Medulla oblongata (tissue), 1 donor: Measurements from ENCODE around the gene EFNA3.
A peak's percentile ranks its signal among the peaks of the same experiment; 100 is the strongest.

Experiments used
- DNase-seq: peaks from one replicate; pipeline ENCODE4 v3.0.0-alpha.2; 2015; ENCODE audit errors: extremely low spot score

Gene EFNA3, protein sequence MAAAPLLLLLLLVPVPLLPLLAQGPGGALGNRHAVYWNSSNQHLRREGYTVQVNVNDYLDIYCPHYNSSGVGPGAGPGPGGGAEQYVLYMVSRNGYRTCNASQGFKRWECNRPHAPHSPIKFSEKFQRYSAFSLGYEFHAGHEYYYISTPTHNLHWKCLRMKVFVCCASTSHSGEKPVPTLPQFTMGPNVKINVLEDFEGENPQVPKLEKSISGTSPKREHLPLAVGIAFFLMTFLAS

DNA sequence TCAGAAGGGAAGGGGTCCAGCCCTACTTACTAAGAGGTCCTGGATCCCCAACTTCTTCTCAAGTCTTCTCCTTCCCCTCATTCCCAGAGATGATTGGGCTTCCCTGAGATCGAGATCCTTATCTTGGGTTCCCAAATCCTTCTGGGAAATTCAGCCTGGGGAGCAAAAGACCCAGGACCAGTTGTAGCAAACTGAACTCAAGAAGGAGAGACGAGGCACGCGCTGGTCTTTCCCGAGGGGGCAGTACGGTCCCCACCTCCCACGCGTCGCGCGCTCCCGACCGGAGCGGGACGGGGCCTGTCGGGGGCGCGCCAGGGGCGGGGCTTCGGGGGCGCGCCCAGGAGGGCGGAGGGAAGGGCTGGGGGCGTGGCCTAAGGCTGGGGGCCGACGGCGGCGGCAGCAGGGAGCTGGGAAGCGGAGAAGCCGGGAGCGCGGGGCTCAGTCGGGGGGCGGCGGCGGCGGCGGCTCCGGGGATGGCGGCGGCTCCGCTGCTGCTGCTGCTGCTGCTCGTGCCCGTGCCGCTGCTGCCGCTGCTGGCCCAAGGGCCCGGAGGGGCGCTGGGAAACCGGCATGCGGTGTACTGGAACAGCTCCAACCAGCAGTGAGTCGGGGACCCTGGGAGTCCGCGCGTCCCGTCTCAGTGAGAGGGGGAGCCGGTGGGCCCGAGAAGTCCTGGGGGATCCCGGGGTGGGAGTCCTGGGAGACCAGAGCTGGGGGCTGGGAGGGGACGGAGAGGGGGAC lies at the start of gene EFNA3:
EFNA3 (plus strand) TSS at position 369 of the 741 bp plus-strand sequence; CDS start at position 474, 105 bp downstream.
- peak; percentile 68 for DNase-seq

DNA sequence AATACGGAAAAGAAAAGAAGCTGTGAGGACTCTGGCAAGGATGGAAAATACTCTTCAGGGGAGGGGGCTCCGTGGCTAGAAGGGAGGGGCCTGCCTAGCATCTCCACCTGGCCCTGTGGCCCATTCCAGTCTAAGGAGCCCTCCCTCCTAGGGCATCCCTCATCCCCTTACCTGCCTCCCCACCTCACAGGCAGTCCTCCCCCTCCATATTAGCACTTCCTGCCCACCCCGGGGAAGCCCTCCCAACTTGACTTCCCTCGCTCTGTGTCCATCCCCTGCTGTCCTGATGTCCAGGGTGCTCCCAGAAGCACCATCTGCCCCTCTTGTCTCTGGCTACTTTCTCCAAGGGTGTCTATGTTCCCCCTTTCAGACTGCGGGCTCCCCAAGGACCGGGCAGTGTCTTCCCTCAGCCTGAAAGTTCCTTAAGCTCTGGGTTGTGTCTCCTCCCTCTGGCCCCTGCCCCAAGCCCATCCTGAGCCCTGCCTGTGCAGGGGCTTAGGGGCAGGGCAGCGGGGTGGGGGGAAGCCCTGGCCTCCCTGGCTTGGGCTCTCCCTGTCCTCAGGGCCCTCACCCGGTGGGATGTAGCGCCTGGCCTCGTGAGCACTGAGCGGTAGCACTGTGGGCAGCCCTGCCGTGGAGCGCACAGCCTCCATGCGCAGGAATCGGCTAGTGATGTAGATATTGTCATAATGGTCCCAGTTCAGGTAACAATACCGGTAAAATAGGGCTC lies 49.0 kb upstream of the EFNA3 start:
- no peak for DNase-seq

DNA sequence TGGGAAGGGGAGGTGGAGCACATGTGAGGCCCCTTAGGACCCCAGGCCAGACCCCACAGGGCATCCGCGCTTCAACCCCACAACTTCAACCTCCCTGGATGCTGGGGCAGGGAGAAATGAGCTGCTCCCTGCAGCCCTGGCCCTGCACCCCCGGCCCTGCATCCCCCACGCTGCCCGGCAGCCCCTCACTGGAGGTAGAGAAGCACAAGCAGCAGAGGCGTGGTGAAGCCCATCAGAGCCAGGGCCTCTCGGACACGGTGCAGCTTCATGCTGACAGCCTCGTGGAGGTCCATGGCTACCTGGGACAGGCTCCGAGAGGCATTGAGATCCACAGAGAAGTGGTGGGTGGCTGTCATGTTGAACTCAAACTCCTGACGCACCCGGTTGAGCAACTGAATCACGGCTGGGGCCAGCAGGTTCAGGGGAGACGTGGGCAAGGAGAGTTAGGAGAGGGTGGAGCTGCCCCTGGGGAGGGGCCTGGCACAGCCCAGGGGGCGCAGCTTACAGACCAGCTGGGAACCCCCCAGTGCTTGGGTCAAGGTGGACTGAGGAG lies 48.3 kb upstream of the EFNA3 start:
- DNase-seq: no peak

DNA sequence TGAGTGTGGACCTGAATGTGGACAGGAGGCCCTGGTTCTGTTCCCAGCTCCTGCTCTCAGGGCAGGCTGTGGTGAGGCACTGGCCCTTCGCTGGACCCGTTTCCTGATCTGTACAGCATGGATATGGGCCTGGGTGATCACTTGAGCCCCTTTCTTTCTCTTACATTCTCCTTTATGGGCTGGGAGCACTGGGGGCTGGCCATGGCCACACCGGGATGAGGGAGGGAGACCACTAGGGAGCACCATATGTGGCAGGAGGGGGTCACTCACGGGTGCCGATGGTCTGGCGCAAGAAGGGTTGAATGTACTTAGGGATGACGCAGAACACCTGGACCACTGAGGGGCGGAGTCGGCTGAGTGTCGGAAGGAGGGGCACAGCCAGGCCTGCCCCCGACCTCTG lies 47.7 kb upstream of the EFNA3 start:
- no peak for DNase-seq

DNA sequence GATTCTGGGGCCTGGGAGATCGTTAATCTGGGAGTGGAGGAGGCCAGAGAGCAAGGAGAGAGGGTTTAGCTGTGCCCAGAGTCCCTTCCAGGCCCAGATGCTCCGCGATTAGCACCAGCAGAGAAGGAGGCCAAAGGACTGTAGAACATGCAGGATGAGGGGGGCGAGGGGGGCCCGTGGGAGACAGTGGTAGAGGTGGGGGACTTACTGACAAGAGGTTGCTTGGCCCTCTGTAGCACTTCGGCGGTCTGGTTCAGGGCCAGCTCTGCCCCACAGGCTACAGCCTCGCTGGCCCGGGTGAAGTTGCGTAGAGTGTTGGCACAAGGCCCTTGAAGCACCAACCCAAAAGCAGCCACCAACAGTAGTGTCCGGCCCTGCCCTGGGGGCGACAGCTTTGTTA lies 45.8 kb upstream of the EFNA3 start:
- DNase-seq: no peak

DNA sequence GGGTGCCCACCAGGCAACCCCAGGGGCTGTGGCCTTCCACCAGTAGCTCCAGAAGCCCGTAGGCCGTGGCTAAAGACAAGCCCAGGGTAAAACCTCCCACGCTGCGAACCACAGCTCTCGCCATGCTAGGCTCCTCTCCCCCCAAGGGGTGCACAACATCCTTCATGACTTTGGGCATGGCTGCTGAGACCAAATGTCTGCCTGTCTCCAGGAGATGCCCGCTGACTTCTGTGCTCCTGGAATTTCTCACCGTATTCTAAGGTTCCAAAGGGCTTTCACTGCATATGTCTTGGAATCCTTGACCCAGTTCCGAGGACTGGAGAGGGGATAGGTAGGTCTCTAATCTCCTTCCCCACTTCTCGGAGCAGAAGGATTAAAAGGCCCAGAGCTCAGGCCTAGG lies 45.1 kb upstream of the EFNA3 start, which contains the start of the genes DCST1 and DCST2:
DCST1 (plus strand) TSS at position 301 of the 400 bp plus-strand sequence. CDS start 213 bp downstream, outside the sequence.
DCST2 (minus strand) TSS at position 258 of the 400 bp plus-strand sequence; CDS start at position 178, 80 bp downstream.
- no peak for DNase-seq

DNA sequence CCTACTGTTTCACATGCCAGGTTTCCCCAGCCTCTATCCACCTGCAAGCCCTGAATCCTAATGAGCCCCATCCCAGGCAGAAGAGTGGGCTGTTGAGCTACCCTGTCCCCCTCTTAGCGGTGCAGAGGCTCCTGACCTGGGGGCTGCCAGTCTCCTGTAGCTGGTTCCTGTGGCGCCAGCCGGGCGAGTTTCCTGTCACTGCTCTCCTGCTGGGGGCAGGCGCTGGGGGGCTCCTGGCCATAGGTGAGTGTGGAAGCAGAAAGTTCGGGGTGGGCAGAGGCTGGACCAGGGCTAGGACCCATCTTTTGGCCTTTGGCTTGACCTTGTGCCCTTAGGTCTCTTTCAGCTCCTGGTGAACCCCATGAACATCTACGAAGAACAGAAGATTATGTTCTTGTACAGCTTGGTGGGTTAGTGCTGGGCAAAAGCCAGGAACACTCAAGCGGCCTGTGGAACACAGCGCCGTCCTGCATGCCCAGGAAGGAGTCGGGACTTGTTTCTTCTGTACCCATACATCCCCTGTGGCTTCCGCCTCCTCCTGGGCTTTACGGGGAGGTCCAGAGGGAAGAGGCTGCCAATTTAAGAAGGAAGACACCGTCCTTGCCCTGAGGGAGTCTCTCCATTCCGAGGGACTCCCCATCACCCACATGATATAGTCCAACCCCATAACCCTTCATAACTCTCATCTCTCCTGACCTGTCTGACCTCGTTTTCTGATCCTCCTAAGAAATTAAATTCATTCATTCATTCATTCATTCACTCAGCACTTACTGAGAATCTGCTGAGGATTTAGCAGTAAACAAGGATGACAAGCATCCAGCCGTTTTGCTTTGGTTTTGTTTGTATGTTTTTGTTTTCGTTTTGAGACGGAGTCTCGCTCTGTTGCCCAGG lies 44.1 kb upstream of the EFNA3 start:
- DNase-seq: no peak

DNA sequence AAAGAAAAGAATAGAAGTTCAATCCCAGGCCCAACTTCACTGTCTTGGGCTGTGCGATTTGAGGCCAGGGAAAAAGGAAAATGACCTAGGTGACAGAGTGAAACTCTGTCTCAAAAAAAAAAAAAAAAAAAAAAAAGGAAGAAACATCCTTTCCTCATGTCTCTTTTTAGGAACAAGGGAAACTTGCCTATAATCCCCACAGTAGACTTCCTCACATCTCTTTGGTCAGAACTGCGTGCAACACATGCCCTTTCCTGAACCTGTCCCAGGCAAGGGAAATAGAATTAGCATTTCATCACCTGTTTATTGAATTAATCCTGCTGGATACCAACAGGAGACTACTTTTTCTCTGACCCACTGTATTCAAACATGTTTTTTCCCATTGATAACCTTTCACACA lies 42.7 kb upstream of the EFNA3 start:
- DNase-seq: no peak

DNA sequence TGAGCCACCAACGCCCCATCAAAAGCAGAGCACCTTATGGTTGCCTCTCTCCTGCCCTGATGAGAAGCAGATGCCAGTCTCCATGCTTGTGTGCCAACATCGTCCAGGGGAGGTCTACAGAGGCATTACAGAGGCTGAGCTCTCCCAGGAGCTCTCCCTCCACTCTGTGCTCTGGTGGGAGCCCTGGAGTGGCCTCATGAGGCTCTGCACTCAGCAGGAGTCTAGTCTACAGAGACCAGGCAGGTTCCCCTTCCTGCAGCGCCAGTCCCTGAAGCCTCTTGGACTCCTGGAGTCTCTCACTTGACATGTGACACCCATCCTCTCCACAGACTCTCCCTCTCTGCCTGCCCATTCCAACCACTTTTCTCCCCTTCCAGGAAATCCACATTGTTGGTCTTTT lies 41.6 kb upstream of the EFNA3 start:
- DNase-seq: no peak

DNA sequence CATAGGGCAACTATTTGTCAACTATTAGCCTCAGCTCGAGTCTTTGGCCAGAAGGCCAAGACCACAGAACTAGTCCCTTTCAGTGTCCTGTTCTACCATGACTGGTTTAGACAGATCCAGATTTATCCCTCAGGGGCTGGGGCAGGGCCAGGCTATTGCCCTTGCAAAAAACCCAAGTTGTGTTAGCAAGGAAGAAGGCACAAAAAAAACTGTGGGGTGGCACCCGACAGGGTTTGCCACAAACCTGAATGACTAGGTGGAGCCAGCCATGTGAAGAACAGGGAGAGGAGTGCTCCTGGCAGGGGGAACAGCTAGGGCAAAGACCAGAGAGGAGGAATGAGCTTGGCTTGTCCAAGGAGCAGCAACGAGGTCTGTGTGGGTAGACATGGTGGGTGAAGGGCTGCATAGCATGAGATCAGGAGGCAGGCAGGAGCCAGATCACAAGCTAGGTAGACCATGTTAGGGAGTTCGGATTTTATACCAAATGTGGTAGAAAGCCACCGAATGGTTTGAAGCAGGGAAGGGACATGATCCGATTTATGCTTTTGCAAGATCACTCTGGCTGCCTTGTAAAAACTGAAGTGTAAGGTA lies 40.7 kb upstream of the EFNA3 start:
- DNase-seq: no peak

DNA sequence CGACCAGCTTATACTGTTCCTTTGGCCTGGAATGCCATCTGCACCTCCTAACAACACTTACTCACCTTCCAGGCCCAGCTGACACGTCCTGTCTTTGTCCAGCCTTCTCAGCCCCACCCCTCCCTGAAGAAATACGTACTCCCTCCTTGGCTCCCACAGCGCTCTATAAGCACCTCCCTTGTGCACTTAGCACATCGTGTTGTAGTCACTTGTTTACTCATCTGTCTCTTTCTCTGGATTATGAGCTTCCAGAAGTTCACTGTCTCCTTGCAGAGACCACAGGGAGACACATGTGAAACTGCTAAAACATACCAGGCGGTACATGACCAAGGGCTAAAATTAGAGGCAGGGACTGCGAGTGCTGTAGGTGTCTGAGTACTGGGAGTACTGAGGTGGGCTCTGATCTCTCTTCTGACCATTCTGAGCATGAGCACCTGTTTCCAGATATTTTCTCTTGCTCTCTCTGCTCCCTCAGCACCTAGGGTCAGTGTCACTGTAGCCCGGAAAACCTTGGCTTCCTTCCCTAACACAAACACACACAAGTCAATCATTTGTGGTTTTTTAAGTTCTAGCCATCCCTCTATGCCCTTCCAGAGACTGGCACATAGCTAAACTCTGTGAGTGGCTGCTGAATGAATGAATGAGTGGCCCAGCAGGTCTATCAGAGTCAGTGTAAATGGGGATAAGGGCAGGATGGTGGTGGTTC lies 39.9 kb upstream of the EFNA3 start:
- no peak for DNase-seq

DNA sequence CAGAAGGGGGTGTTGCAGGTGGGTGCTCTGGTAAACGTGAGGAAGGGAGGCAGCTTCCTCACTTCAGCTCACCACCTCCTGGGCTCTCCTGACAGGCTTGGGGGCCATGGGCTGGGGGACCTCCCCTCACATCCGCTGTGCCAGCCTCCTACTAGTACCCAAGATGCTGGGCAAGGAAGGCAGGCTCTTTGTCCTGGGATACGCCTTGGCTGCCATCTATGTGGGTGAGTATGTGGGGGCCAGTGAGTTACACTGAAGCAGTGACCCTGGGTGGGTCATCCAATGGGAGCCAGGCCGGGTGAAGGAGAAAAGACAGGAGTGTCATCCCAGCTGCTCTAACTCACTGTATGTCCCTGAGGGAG lies 39.3 kb upstream of the EFNA3 start:
- DNase-seq: no peak

DNA sequence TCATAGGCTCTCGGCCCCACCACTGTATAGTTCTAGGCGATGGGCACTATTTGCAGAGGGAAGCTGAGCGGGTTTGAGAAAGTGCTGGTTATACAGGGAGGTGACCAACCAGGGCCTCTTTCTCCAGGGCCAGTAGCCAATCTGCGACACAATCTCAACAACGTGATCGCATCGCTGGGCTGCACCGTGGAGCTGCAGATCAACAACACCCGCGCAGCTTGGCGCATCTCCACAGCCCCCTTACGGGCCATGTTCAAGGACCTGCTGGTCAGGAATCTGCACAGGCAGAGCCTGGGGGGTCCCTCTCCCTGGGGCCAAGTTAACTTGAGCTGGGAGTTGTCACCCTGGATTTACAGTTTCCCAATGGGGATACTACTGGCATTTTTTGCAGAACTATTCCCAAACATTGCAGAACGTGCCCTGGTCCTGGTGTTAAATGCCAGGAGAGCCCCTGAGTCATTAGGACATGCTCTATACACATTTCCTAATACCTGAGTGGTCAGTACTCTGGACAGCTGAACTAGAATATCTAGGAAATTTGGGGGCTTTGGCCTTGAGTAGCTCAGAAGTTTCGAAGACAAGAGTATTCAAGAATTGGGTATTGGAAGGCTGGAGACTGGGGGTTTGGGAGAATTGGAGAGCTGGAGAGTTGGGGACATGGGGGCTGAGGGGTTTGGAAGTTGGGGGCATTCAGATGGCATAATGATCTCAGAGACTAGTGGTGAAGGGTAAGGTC lies 38.1 kb upstream of the EFNA3 start:
- DNase-seq: no peak

DNA sequence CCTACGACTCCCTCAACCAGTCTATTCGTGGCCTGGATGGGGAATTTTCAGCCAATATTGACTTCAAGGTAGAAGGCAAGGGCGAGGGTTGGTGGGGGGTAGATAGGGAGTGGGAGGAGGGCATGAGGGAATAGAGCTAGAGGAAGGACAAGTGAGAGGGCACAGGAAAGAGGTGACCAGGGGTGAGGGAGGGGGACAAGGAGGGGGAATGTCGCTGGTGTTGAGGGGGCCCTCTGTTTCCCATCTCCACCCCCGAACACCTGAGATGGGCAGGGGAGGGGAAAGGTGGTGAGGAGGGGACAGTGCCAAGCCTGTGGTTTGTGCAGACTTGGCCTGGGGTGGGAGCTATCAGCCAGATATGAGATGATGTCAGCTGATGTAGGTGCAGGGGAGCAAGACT lies 35.8 kb upstream of the EFNA3 start:
- DNase-seq: no peak

DNA sequence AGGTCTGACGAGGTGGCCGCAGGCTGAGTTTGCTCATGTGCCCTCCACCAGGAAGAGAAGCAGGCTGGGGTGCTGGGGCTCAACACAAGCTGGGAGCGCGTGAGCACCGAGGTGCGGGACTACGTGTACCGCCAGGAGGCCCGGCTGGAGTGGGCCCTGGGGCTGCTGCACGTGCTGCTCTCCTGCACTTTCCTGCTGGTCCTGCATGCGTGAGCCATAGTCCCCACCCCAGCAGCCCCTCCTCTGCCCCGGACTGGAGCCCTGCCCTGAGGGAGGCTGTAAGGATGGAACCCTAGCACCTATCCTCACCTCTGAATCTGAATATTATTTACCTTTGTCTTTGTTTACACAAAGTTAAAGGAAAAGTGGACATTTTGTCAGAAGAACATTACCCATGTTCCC lies 35.3 kb upstream of the EFNA3 start:
- DNase-seq: no peak

DNA sequence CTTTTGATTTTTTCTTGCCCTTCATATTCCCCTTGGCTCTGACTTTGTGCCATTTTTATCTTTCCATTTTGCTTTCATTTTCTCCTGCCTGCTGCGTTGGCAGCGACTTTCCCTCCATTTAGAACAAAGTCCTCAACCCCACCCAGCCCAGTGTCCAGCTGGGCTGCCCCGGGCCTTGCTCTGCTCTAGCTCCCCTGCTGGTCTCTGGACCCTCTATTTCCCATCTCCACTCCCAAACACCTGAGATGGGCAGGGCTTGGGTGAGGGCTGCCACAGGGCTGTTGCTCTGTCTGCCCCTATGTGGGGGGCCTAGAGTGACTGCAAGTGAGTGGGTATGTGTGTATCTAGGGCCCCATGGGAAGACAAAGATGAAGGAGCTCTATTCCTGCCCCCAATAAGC lies 34.8 kb upstream of the EFNA3 start:
- no peak for DNase-seq

DNA sequence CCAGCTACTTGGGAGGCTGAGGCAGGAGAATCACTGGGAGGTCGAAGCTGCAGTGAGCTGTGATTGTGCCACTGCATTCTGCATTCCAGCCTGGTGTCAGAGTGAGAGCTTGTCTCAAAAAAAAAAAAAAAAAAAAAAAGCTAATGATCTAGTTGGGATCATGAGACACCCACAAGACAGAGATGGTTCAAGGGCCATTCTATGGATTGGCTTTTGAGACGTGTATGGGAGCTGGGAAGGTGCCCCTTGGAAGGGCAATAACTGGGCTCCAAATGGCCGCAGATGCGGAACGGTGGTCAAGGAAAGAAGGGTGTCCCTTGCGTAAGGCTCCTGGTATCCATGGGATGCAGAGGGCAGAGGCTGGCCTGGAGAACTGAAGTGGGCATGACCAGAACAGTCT lies 34.3 kb upstream of the EFNA3 start:
- DNase-seq: no peak

DNA sequence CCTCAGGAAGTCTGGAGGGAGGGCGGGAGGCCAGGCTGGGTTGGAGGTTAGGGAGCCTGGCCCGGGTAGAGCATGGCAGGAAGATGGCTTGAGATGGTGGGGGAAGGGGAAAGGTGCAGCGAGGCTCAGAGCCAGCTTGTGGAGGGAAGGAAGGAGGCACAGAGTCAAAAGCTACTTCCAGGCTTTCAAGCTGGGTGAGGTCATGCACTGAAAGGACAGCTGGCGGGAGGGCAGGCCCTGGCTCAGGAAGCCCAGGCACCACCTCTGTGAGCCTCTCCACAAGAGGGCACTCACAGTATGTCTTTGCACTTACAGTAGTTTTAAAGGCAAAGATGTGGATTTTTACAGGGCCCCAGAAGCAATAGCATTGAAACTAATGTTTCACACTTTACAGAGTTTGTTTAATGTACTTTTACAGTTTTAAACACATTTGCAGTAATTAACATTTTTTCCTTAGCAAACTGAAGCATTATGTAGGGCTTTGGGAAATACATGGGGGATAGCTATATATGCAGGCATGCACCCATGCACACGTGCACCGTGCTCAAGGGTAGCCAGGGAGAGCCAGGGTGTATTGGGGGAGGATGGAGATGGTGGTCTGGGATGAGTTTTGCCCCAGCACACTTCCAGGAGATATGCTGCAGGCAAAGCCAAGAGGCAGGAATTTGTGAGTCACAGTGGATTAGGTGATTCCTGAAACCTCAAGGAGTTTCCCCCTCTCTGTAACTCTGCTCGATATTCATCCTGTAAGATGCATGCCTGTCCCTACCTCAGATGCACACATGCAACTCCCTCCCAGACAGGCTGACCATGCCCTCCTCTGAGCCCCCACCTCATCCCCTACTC lies 33.6 kb upstream of the EFNA3 start:
- peak; percentile 90 for DNase-seq
